Left renal pelvis (tissue), 4 donors: ENCODE measurements around the gene USP49. TPM values are rescaled to one million over a fixed set of nuclear protein-coding genes. Genes with fewer than 3 reads are reported as not detected.

Experiments used
- DNase-seq, 4 donors: peaks; one replicate each; pipeline ENCODE4 v3.0.0-alpha.2; 2013; ENCODE audit warnings: low read depth in 4 of 4, low spot score in 3 of 4
- polyA plus RNA-seq, 4 donors: library from polyadenylated mRNA; unstranded; fragments of 120-200 nt; gene quantifications; one replicate each; pipeline ENCODE4 v1.2.1, GENCODE V29; 2013; ENCODE audit not compliant: insufficient read length in 4 of 4

The USP49 gene
- polyA plus RNA-seq, 4 donors, result 11.4 to 15.3 (median 11.9) TPM

- no peak for DNase-seq
These were observed 135.1 kb downstream of the USP49 start for GRCh38 chr6:41759905-41760579.

GRCh38 chr6:41759106-41759904, 135.9 kb downstream of the USP49 start:
- DNase-seq, result no peak

DNA sequence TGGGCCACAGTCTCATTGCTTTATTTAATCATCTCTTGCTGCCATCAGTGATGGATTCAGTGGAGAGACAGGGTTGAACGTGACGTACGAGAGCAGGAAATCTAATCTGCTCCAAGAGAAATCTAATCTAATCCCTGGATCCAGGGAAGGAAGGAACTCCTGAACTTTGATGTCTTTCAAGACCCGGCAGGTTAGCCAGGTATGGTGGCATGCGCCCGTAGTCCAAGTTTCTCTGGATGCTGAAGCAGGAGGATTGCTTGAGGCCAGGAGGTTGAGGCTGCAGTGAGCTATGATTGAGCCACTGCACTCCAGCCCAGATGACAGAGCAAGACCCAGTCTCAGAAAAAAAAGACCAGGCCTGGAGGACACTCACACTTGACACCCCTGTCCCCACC, 136.5 kb downstream of the USP49 start:
- DNase-seq, result no peak

DNA sequence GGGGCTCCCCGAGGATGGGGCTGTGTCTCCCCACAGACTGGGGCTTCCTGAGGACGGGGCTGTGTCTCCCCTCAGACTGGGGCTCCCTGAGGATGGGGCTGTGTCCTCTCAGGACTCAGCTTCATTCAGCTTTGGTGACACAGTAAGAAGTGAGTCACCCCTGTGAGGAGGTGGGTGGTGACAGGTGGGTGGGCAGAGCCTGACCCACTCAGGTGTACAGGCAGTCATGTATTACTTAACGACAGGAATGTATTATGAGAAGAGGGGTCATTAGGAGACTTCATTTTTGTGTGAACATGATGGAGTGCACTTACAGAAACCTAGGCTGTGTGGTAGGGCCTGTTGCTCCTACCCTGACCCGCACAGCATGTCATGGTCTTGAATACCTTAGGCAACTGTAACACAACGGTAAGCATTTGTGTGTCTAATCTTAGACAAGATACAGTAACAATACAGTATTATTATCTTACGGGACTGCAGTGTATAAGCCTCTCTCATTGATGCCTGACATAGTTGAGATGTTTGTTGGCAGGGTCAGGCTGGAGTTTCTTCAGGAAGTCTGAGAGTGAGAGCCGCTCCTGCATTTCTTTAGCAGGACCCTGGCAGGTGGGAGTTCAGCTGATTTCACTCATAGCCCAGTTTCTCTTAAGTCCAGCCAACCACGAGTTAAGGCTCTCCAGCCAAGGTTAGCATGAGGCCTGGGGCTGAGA, 137.1 kb downstream of the USP49 start:
- no peak for DNase-seq

DNA sequence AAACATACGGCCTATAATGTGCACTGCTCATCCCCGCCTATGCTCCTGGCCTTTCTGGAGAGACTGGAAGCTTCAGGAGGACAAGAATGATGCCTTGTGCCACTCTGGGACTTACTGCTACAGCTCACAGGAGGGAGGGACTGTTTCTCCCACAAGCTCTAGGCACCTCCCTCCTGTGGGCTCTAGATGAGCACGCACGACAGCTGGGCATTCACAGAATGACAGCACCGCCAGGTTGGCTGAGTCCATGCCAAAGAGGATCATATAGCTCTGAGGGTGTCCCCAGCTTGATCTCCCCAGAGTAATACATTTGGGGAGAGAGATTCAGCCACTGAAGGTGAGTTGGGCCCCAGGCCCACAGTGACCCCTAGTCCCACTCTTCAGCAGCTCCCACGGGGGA, 137.9 kb downstream of the USP49 start:
- no peak for DNase-seq

DNA sequence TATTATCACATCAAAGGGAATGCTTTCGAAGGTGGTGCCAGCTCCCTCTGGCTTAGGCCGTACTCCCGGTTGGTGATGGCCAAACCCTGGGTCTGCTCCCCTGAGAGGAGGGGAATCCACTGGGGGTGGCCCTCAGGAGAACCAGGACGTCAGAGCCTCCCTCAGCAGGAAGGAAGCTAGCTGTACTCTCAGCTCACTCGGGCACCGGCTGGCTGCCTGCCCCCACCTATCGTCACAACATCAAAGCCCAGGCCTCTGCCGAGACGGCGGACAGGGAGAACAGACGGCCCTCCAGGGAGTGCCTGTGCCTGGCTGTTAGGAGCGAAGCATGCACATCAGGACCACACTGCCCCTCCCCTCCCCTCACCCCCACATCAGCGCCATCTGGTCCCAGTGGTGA, 138.8 kb downstream of the USP49 start:
- DNase-seq, result no peak

GRCh38 chr6:41755895-41756294, 139.3 kb downstream of the USP49 start:
- no peak for DNase-seq

DNA sequence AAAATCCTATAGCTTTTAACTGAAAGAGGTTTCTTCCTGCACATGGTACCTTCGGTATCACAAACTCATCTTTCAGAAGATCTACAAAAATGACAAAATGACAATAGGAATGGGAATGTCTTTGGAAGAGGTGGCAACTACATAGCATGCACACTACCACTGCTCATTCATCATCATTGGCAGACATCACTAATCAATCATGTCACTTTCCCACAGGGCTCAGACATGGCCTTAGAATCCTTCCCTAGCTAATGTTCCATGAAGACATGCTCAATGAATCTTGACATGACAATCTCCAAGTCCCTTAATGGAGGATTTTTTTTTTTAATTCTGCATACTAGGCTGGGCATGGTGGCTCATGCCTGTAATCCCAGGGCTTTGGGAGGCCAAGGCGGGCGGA, 144.8 kb downstream of the USP49 start:
- DNase-seq, result no peak

DNA sequence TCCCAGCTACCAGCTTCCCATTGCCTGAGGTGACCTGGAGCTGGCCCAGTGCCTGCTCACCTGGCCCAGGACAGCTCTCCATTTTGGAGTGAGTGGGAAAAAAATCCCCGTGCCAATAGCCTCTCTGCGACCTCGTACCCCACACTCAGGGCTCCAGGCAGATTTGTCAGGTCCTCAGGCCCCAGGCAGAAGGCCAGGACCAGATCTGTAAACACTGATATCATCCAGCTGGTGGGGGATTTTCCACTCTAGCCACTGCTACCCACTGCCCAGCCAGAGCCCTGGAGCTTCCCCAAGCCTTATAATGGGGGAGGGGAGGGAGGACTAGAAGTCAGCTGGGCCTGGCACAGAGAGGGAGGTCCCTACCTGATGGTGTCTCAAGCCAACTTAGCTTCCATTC, 146.6 kb downstream of the USP49 start:
- DNase-seq, result no peak

- DNase-seq, result no peak
These were observed 147.1 kb downstream of the USP49 start for GRCh38 chr6:41748102-41748477.

DNA sequence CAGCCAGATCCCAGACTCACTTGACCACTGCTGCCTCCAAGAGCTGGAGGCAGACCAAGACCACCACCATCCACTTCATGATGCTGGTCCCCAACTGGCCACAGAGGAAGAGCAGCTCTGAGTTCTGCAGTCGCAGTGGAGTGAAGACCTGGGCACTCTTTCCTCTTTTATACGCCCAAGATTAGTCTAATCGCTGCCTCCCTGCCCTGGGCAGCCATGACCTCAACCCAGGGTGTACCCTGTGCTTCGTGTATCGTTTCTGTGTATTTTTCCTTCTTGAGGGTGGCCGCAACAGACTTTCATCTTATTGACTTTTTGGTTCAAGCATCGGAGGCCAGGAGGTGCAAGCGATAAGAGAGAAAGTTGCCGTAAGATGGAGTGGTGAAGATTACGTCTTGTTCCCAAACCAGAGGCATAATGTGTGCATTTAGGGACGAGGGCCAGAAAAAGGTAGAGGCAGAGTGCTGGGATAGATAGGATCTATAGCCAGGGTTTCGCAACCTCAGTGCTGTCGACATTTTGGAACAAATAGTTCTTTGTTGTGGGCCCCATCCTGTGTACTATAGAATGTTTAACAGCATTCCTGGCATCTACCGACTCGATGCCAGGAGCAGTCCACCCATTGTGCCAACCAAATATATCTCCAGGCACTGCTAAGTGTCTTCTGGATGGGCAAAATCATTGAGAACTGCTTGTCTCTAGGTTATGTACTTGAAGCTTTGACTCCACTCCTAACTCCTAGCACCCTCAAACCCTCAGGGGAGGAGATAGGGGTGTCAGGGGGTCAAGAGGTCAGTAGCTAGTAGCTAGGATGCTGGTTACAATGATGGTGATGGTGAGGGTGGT, 147.7 kb downstream of the USP49 start, which contains the start of gene PGC:
Gene PGC (minus strand): TSS at position 142 of the 846 bp plus-strand sequence. CDS start 63 bp downstream, at position 79.
- no peak for DNase-seq

- DNase-seq, result no peak
These were observed 149.1 kb downstream of the USP49 start for GRCh38 chr6:41746107-41746506.

- no peak for DNase-seq
These were observed 150.9 kb downstream of the USP49 start for GRCh38 chr6:41744236-41744787.

DNA sequence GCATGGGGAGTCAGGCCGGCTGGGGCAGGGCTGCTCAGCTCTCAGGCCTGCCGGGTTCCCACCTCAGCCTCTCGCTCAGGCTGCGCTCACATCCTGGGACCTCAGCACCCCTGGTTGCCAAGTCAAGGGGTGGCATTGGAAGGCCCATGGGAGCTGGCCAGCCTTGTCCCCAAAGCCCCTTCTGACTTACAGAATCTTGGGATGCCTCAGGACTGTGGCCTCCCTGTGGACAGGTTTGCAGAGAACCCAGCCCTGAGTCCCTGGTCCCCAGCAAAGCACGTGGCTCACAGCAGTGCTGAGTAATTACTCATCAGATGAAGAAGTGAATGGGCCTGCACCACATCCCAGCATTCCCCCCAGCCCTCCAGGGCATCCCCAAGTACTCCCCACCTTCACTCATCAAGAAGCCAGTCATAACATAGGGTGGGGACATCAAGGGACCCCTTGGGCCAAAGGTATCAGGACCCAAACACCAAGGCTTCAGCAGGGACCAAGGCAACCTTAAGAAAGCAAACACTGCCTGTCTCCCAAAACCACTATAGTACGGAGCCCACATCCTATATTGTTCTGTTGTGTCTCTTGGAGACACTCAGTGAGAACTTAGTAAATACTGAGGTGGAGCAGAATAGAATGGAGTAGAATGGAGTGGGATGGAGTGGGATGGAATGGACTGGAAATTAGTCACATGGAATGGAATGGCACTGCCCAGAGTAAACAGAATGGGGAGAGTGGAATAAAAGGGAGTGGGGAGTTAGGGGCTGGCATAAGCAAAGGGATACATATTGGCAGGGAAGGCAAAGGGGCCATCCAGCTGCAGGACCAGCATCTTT, 151.6 kb downstream of the USP49 start:
- no peak for DNase-seq

DNA sequence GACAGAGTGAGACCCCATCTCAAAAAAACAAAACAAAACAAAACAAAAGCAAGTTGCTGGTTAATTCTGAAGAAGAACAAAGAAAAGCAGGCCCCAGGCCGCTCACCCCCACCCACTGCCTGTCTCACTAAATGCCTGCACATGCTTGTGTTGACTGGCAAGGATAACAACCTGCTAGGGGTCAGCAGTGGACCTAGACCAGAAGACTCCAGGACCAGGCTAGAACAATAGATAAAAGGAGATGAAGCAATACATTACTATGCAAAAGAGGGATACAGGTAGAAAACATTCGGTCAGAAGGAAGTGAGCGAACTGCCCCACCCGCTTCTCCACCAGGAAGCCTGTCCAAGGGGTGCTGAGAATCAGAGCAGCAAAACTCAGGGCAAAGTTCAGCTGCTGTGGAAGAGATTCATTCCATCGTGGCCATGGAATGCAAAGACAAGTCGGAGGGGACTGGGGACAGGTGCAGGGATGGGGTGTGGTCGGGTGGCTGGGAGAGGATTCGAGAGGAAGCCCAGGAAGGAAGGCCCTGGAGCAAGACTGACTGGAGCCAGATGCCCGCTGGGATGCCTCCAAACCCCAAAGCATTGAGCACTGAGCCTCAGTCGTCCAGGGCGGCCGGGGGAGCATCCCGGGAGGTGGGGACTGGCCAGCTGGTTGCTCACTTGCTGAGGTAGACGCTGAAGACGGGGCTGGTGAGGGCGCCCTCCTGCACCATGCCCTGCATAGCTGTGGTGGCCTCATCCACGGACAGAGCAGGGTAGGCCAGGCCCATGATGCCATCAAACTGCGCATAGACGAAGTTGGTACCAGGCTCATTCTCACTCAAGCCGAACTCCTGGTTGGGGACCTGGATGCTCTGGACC, 153.3 kb downstream of the USP49 start:
- DNase-seq, result no peak

DNA sequence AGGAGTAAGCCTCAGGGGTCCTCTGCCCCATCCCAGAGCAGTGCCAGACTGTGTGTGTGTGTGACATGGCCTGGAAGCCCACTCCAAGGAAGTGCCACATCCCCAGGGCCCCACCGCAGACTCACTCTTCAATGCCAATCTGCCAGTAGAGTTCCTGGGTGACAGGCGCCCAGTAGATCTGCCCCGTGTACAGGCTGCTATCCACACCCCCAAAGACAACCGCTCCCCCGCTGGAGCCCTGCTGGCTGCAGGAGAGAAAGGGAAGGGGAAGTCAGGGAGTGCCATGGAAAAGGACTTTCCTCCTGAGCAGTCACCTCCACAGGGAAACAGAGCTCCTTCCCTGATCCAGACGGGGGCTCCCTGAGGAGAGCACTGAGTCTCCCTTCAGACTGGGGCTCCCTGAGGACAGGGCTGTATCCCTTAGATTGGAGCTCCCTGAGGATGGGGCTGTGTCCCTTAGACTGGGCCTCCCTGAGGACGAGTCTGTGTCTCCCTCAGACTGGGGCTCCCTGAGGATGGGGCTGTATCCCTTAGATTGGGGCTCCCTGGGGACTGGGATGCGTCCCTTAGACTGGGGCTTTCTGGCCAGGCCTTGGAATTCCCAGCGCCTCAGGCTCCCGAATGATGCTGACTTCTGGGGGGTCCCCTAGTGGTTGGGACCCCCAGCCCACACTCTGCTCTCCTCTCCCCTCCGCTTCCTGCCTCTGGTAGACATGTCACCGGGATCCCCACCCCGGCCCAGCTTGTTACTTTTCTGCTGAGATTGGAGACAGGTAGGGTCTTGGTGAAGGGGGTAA, 154.6 kb downstream of the USP49 start:
- no peak for DNase-seq
